ENCODE results near the gene SRP68.

DNA sequence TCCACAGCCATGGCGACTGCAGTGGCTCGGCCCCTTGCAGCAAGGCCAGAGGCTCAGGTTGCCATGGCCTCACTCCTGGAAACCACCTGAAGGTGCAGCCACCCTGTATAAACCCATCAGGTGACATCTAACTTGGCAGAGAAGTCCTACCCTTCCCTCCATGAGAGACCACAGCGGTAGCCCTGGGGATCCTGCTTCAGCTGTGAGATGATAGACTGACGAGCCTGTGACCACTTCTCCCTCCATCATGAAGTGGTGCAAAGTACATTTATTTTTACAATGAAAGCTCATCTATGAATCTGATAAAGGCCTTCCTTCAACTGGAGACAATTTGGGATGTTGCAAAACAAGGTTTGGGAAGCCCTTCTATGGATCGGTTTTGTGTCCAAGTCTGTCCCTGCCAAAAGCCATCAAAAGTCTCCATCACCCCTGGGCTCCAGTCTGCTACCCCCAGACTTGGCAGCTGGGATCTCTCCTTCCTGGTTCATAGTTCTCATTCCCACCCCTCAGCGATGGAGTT, 8.5 kb upstream of the SRP68 start:
- no peak for TF ChIP-seq EZH2phosphoT487 (IDR thresholded peaks at IDR 0.05; ENCODE audit: insufficient read depth, low read depth)
- TF ChIP-seq EZH2 (IDR thresholded peaks at IDR 0.05; ENCODE audit: insufficient read depth, poor library complexity, severe bottlenecking), result no peak
